Osteoblast (primary cell): ENCODE data around the gene SP140. TPM values are rescaled to one million over a fixed set of nuclear protein-coding genes. Genes with fewer than 3 reads are reported as not detected.

Source experiments
- DNase-seq: peaks from one replicate; pipeline ENCODE4 v3.0.0; 2011; ENCODE audit warnings: low spot score, mixed read lengths; ENCODE audit not compliant: insufficient read length; ENCODE audit errors: missing footprints
- H2AFZ ChIP-seq: 2 replicates; pipeline ENCODE4 v1.6.0; 2011; ENCODE audit warnings: mild to moderate bottlenecking, low read length
- H3K27ac ChIP-seq: 2 replicates; pipeline ENCODE4 v1.5.1; 2011; ENCODE audit warnings: mild to moderate bottlenecking, low read depth, low read length, moderate library complexity
- H3K27me3 ChIP-seq: 2 replicates; pipeline ENCODE4 v1.6.0; 2012; ENCODE audit warnings: mild to moderate bottlenecking, control low read depth, inconsistent platforms, low read length, moderate library complexity; ENCODE audit not compliant: insufficient read depth
- H3K36me3 ChIP-seq: 2 replicates; pipeline ENCODE4 v1.5.1; 2011; ENCODE audit warnings: mild to moderate bottlenecking, low read length, control low read depth, moderate library complexity; ENCODE audit not compliant: insufficient read depth
- H3K4me1 ChIP-seq: 2 replicates; pipeline ENCODE4 v1.5.1; 2011; ENCODE audit warnings: mild to moderate bottlenecking, low read length, control low read depth, moderate library complexity; ENCODE audit not compliant: insufficient read depth
- H3K4me2 ChIP-seq: 2 replicates; pipeline ENCODE4 v1.6.0; 2011; ENCODE audit warnings: mild to moderate bottlenecking, low read length; ENCODE audit not compliant: insufficient read depth
- H3K4me3 ChIP-seq: fragments of 200-600 bp; sonication (generic); 3 replicates; pipeline ENCODE4 v1.5.1; 2012; ENCODE audit warnings: mild to moderate bottlenecking, low read length, inconsistent platforms; ENCODE audit not compliant: insufficient read depth
- H3K79me2 ChIP-seq: 2 replicates; pipeline ENCODE4 v1.6.0; 2012; ENCODE audit warnings: mild to moderate bottlenecking, low read length, control low read depth, inconsistent platforms; ENCODE audit not compliant: insufficient read depth
- H3K9me3 ChIP-seq: 2 replicates; pipeline ENCODE4 v1.5.1; 2011; ENCODE audit warnings: low read depth, low read length, control low read depth
- H4K20me1 ChIP-seq: 2 replicates; pipeline ENCODE4 v1.6.0; 2012; ENCODE audit warnings: mild to moderate bottlenecking, low read length, control low read depth; ENCODE audit not compliant: insufficient read depth
- CTCF ChIP-seq: IDR thresholded peaks from 2 replicates; pipeline ENCODE4 v1.5.1; 2011; ENCODE audit warnings: mild to moderate bottlenecking, low read depth, low read length, moderate library complexity; ENCODE audit errors: extremely low read depth
- total RNA-seq: library from RNA; depleted of rRNA; stranded (reverse); fragments of >200 nt; gene quantifications from 2 replicates; pipeline ENCODE4 v1.2.3, GENCODE V29; 2012

Gene SP140
- total RNA-seq, 1 donor, result 0.36 TPM

- Histone ChIP-seq H3K4me1 (no peaks in the 10 kb centered on the region), H2AFZ (no peak overlapping the region), H3K4me3 (no peak overlapping the region), H3K27me3 (no peaks in the 10 kb centered on the region), H3K9me3 (no peaks in the 10 kb centered on the region), H3K79me2 (no peaks in the 10 kb centered on the region), H4K20me1 (no peaks in the 10 kb centered on the region), H3K36me3 (no peaks in the 10 kb centered on the region), H3K4me2 (no peak overlapping the region), H3K27ac (no peak overlapping the region)
- no peak for TF ChIP-seq CTCF
- DNase-seq, result no peak
These were observed 565 bp downstream of the SP140 start for GRCh38 chr2:230226051-230226551.

- Histone ChIP-seq H3K4me1 (no peaks in the 10 kb centered on the region), H3K79me2 (no peaks in the 10 kb centered on the region), H3K4me2 (no peak overlapping the region), H4K20me1 (no peaks in the 10 kb centered on the region), H2AFZ (no peak overlapping the region), H3K4me3 (no peak overlapping the region), H3K36me3 (no peaks in the 10 kb centered on the region), H3K27ac (no peak overlapping the region), H3K9me3 (no peaks in the 10 kb centered on the region), H3K27me3 (no peaks in the 10 kb centered on the region)
- no peak for DNase-seq
- no peak for TF ChIP-seq CTCF
These were observed 1.7 kb downstream of the SP140 start for GRCh38 chr2:230227216-230227615.

DNA sequence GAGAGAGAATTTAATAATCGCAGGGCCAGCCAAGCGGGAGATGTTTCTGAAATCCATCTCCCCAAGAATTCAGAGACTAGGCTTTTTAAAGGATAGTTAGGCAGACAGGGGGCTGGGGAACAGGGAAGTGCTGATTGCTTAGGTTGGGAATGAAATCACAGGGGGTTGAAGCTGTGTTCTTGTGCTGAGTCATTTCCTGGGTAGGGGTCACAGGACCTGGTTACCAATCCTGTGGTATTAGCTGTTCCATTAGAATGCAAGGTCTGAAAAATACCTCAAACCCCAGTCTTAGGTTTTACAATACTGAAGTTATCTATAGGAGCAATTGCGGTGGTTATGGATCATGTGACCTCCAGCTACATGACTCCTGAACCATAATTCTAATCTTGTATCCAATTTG, 4.6 kb downstream of the SP140 start:
- Histone ChIP-seq H3K9me3 (no peaks in the 10 kb centered on the region), H2AFZ (no peak overlapping the region), H3K4me2 (no peak overlapping the region), H3K4me1 (peaks cover 2% of the 10 kb centered on the region), H3K4me3 (no peak overlapping the region), H3K27ac (no peak overlapping the region), H3K27me3 (no peaks in the 10 kb centered on the region), H3K36me3 (no peaks in the 10 kb centered on the region), H3K79me2 (no peaks in the 10 kb centered on the region), H4K20me1 (no peaks in the 10 kb centered on the region)
- no peak for TF ChIP-seq CTCF
- no peak for DNase-seq

GRCh38 chr2:230230496-230231200, 5.1 kb downstream of the SP140 start:
- Histone ChIP-seq H3K27ac (no peak overlapping the region), H4K20me1 (no peaks in the 10 kb centered on the region), H3K4me2 (no peak overlapping the region), H3K9me3 (no peaks in the 10 kb centered on the region), H3K79me2 (no peaks in the 10 kb centered on the region), H3K27me3 (no peaks in the 10 kb centered on the region), H3K4me3 (no peak overlapping the region), H3K36me3 (no peaks in the 10 kb centered on the region), H2AFZ (no peak overlapping the region), H3K4me1 (peaks cover 3% of the 10 kb centered on the region)
- TF ChIP-seq CTCF, result no peak
- DNase-seq, result no peak
